ENCODE results near the gene OSBPL7. TPM values are rescaled to one million over a fixed set of nuclear protein-coding genes. Genes with fewer than 3 reads are reported as not detected.

OSBPL7 gene
- total and polyA plus RNA-seq, 7 donors, result 2.9 to 40.8 (median 7.8) TPM

- intact Hi-C loops (cut with DNase I), result no loop called here
- Histone ChIP-seq H3K4me3 (no peak overlapping the region), H3K4me1 (no peaks in the 10 kb centered on the region), H3K27ac (no peak overlapping the region), H3K27me3 (peaks cover 0 to under 1% (median 0%) of the 10 kb centered on the region in 3 donors), H3K36me3 (no peaks in the 10 kb centered on the region), H3K9me3 (peaks cover 0 to 12% (median 4%) of the 10 kb centered on the region in 4 donors)
- WGBS, 2 donors, result 86 to 90% methylated on average over 2 of the region's 2 CpGs
- no peak for DNase-seq
- no peak for TF ChIP-seq POLR2AphosphoS5 (IDR thresholded peaks at IDR 0.05)
- TF ChIP-seq POLR2A (IDR thresholded peaks at IDR 0.05), result no peak
- no peak for TF ChIP-seq CTCF (IDR thresholded peaks at IDR 0.05)
- TF ChIP-seq EP300 (IDR thresholded peaks at IDR 0.05), result no peak
Observed at GRCh38 chr17:47762728-47763127, 58.9 kb downstream of the OSBPL7 start.

- H3K9me3 ChIP-seq, result peaks cover 0 to 12% (median 4%) of the 10 kb centered on the region in 4 donors
- WGBS, 2 donors, result 79 to 83% methylated on average over 5 of the region's 5 CpGs
- no peak overlapping the region for H3K27ac ChIP-seq
- no peaks in the 10 kb centered on the region for H3K27me3 ChIP-seq
- no peak overlapping the region for H3K4me3 ChIP-seq
- intact Hi-C loops (cut with DNase I), result no loop called here
- no peaks in the 10 kb centered on the region for H3K36me3 ChIP-seq
- no peak for DNase-seq
- H3K4me1 ChIP-seq, result no peaks in the 10 kb centered on the region
- no peak for TF ChIP-seq EP300 (IDR thresholded peaks at IDR 0.05)
- no peak for TF ChIP-seq POLR2A (IDR thresholded peaks at IDR 0.05)
- no peak for TF ChIP-seq POLR2AphosphoS5 (IDR thresholded peaks at IDR 0.05)
- no peak for TF ChIP-seq CTCF (IDR thresholded peaks at IDR 0.05)
Observed at GRCh38 chr17:47760409-47761140, 61.0 kb downstream of the OSBPL7 start.

- WGBS, 2 donors, result 48 to 54% methylated on average over 1 of the region's 1 CpG
- intact Hi-C loops (cut with DNase I), result no loop called here
- Histone ChIP-seq H3K4me3 (no peak overlapping the region), H3K4me1 (no peaks in the 10 kb centered on the region), H3K36me3 (no peaks in the 10 kb centered on the region), H3K27ac (no peak overlapping the region), H3K9me3 (peaks cover 0 to 12% (median 2%) of the 10 kb centered on the region in 4 donors), H3K27me3 (peaks cover 0 to 20% (median 0%) of the 10 kb centered on the region in 3 donors)
- TF ChIP-seq POLR2A (IDR thresholded peaks at IDR 0.05) (no peak), EP300 (IDR thresholded peaks at IDR 0.05) (no peak), CTCF (IDR thresholded peaks at IDR 0.05) (no peak), POLR2AphosphoS5 (IDR thresholded peaks at IDR 0.05) (no peak)
- DNase-seq, result no peak
Observed at GRCh38 chr17:47757386-47757785, 64.2 kb downstream of the OSBPL7 start.

Other genes with a start within 250 kb of the OSBPL7 start
- gene KPNB1, start 171.9 kb downstream of the OSBPL7 start, total RNA-seq, result 100 to 1,000 TPM; 185 to 268 (median 214) TPM
- gene KPNB1, start 171.9 kb downstream of the OSBPL7 start, polyA plus RNA-seq, result 100 to 1,000 TPM in 1 of 3 donors, 10 to 100 TPM in 2; 23.4 to 103 (median 39.1) TPM
- 10 to 100 TPM in 2 of 4 donors, 1 to 10 TPM in 2; 7.8 to 25.5 (median 11.2) TPM for gene TBKBP1, start 127.6 kb downstream of the OSBPL7 start, total RNA-seq
- 1 to 10 TPM; 3.5 to 4.6 (median 4.2) TPM for gene TBKBP1, start 127.6 kb downstream of the OSBPL7 start, polyA plus RNA-seq
- gene TBX21, start 88.6 kb downstream of the OSBPL7 start, total RNA-seq, result under 1 TPM in 2 of 4 donors, not detected in 2; 0.36 to 0.41 TPM
- gene TBX21, start 88.6 kb downstream of the OSBPL7 start, polyA plus RNA-seq, result 1 to 10 TPM in 1 of 3 donors, under 1 TPM in 2; under 0.01 to 1.2 (median 0.23) TPM
- 10 to 100 TPM; 54.8 to 58.8 (median 56.9) TPM for gene MRPL10, start 9.7 kb upstream of the OSBPL7 start, total RNA-seq
- 10 to 100 TPM; 38.8 to 49.4 (median 42.6) TPM for gene MRPL10, start 9.7 kb upstream of the OSBPL7 start, polyA plus RNA-seq
- gene LRRC46, start 9.9 kb upstream of the OSBPL7 start, total RNA-seq, result under 1 TPM in 2 of 4 donors, not detected in 2; 0.28 to 0.36 TPM
- under 1 TPM in 1 of 3 donors, not detected in 2; 0.48 TPM for gene LRRC46, start 9.9 kb upstream of the OSBPL7 start, polyA plus RNA-seq
- gene SCRN2, start 19.5 kb upstream of the OSBPL7 start, total RNA-seq, result 10 to 100 TPM; 22.5 to 28.8 (median 23.4) TPM
- 10 to 100 TPM; 36.0 to 44.6 (median 42.6) TPM for gene SCRN2, start 19.5 kb upstream of the OSBPL7 start, polyA plus RNA-seq
- gene SP6, start 29.4 kb upstream of the OSBPL7 start, total RNA-seq, result under 1 TPM in 1 of 4 donors, not detected in 3; 0.16 TPM
- 10 to 100 TPM in 1 of 3 donors, 1 to 10 TPM in 2; 1.2 to 18.8 (median 3.5) TPM for gene SP6, start 29.4 kb upstream of the OSBPL7 start, polyA plus RNA-seq
- 1 to 10 TPM; 3.0 to 8.3 (median 5.6) TPM for gene SP2, start 74.4 kb upstream of the OSBPL7 start, total RNA-seq
- gene SP2, start 74.4 kb upstream of the OSBPL7 start, polyA plus RNA-seq, result 10 to 100 TPM; 13.8 to 19.2 (median 18.0) TPM
- gene PNPO, start 119.8 kb upstream of the OSBPL7 start, total RNA-seq, result 10 to 100 TPM; 14.3 to 16.5 (median 15.2) TPM
- 10 to 100 TPM in 2 of 3 donors, 1 to 10 TPM in 1; 9.6 to 14.3 (median 12.0) TPM for gene PNPO, start 119.8 kb upstream of the OSBPL7 start, polyA plus RNA-seq
- gene PRR15L, start 136.1 kb upstream of the OSBPL7 start, total RNA-seq, result under 1 TPM in 1 of 4 donors, not detected in 3; 0.36 TPM
- 100 to 1,000 TPM; 211 to 334 (median 290) TPM for gene PRR15L, start 136.1 kb upstream of the OSBPL7 start, polyA plus RNA-seq
- gene CDK5RAP3, start 149.3 kb upstream of the OSBPL7 start, total RNA-seq, result 100 to 1,000 TPM in 1 of 4 donors, 10 to 100 TPM in 3; 68.5 to 168 (median 73.0) TPM
- 100 to 1,000 TPM in 1 of 3 donors, 10 to 100 TPM in 2; 43.5 to 200 (median 49.9) TPM for gene CDK5RAP3, start 149.3 kb upstream of the OSBPL7 start, polyA plus RNA-seq
- 10 to 100 TPM; 52.3 to 64.0 (median 58.9) TPM for gene COPZ2, start 216.0 kb upstream of the OSBPL7 start, total RNA-seq
- 10 to 100 TPM in 1 of 3 donors, 1 to 10 TPM in 2; 5.5 to 19.2 (median 6.9) TPM for gene COPZ2, start 216.0 kb upstream of the OSBPL7 start, polyA plus RNA-seq
- gene NFE2L1, start 226.6 kb upstream of the OSBPL7 start, total RNA-seq, result 100 to 1,000 TPM; 126 to 174 (median 141) TPM
- gene NFE2L1, start 226.6 kb upstream of the OSBPL7 start, polyA plus RNA-seq, result 100 to 1,000 TPM in 1 of 3 donors, 10 to 100 TPM in 2; 44.4 to 134 (median 61.5) TPM

Data from sigmoid colon (tissue), 7 donors.